ENCODE measurements around the gene FNIP1. TPM values are rescaled to one million over a fixed set of nuclear protein-coding genes. Genes with fewer than 3 reads are reported as not detected.

FNIP1 gene
- total and polyA plus RNA-seq, 2 of the 8 experiments (the other 6 are each of a cell fraction or from before 2014, with no cell fraction given): 3.5 to 17.3 TPM

DNA sequence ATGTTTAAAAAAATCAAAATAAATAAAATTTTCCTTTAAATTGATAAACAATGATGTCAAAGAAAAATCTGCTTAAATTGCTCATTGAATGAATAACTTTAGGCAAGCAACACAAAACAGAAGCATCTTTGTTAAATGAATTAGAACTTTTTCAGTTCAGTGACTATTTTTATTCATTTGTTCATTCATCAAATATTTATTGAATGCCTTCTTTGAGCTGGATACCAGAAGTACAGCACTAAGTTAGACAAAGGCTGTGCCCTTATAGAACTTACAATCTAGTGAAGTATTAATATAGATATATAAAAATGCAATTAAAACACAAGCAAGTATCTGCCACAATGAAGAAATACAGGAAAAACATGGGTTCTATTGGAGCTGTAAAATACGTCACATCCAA is 10.8 kb downstream of the FNIP1 start:
- 88% methylated on average over 1 of the region's 1 CpG; no CpG with 5 or more reads in 1 of the 2 experiments for WGBS, 2 experiments (ENCODE audit: extremely low coverage in 1 of 2, insufficient coverage in 1 of 2, insufficient read length in 1 of 2, insufficient replicate concordance in 2 of 2, low coverage in 1 of 2, low lambda C conversion rate in 2 of 2, missing lambda C conversion rate in 1 of 2)
- H3K4me1 ChIP-seq (replicated peaks in 1 of 4; ENCODE audit: control insufficient read depth in 3 of 4, insufficient read depth in 4 of 4, low read length in 3 of 4): 0 out of 7 replicates have a peak, but pooled peaks cover 0 to 2% (median 0%) of the 10 kb centered on the region in 4 experiments
- CTCF ChIA-PET (ENCODE audit: partially characterized antibody): no interaction called here
- H3K79me1 ChIP-seq (ENCODE audit: low read depth, low read length): peaks cover 3% of the 10 kb centered on the region; the same call in 1 of the 2 replicates
- no peaks in the 10 kb centered on the region; the same call in 1 of the 2 replicates for H3K23me2 ChIP-seq (ENCODE audit: low read depth, low read length)
- H2BK12ac ChIP-seq (ENCODE audit: low read depth, low read length): no peak overlapping the region
- H3K27me3 ChIP-seq (replicated peaks in 1 of 4; ENCODE audit: control insufficient read depth in 3 of 4, extremely low read depth in 1 of 4, insufficient read depth in 3 of 4, low read length in 3 of 4): no peaks in the 10 kb centered on the region
- no peak overlapping the region for H3K9ac ChIP-seq (replicated peaks in 1 of 4; ENCODE audit: extremely low read depth in 1 of 4, low read depth in 3 of 4, low read length in 3 of 4)
- H3K36me3 ChIP-seq (ENCODE audit: control insufficient read depth in 2 of 4, insufficient read depth in 4 of 4, low read length in 3 of 4): no peaks in the 10 kb centered on the region
- H2AK5ac ChIP-seq (ENCODE audit: low read depth, low read length): no peak overlapping the region
- H2AFZ ChIP-seq (ENCODE audit: low read length): no peak overlapping the region
- no peak overlapping the region for H4K5ac ChIP-seq (ENCODE audit: insufficient read length, low read depth, low read length)
- H2BK120ac ChIP-seq (replicated peaks; ENCODE audit: low read depth, low read length): no peak overlapping the region
- DNase-seq (ENCODE audit: low read depth in 1 of 2, low spot score in 2 of 2): no peak
- FAIRE-seq: no peak
- H3K4me2 ChIP-seq (ENCODE audit: insufficient read depth in 1 of 2, low read depth in 2 of 2, low read length in 2 of 2): no peak overlapping the region
- H3K79me2 ChIP-seq (ENCODE audit: control insufficient read depth in 1 of 2, insufficient read depth in 2 of 2, low read length in 2 of 2): peaks cover 6 to 87% of the 10 kb centered on the region in 2 experiments; a peak in 3 of 4 replicates
- no peak overlapping the region for H4K91ac ChIP-seq (replicated peaks; ENCODE audit: insufficient read length, low read length)
- no peak overlapping the region for H2BK5ac ChIP-seq (ENCODE audit: low read depth, low read length)
- no peaks in the 10 kb centered on the region for H3K9me3 ChIP-seq (ENCODE audit: insufficient read depth in 2 of 2, low read depth in 1 of 2, low read length in 1 of 2)
- POLR2A ChIA-PET (ENCODE audit: partially characterized antibody): interaction anchor here (1.3 kb wide), 1 partner anchor 11 kb away, joined by 3 read pairs; the partner anchor contains the start of gene FNIP1
- H3K14ac ChIP-seq (ENCODE audit: insufficient read length): no peak overlapping the region
- no peak overlapping the region for H3K56ac ChIP-seq (replicated peaks; ENCODE audit: insufficient read length, low read depth, low read length)
- H3K23ac ChIP-seq (ENCODE audit: insufficient read length): no peak overlapping the region
- no peak overlapping the region for H3K4me3 ChIP-seq (ENCODE audit: extremely low read depth in 1 of 4, insufficient read depth in 2 of 4, low read depth in 3 of 4, low read length in 4 of 4)
- peaks cover 6 to 13% of the 10 kb centered on the region in 2 experiments for H4K20me1 ChIP-seq (replicated peaks in 1 of 2; ENCODE audit: control insufficient read depth in 1 of 2, insufficient read depth in 2 of 2, low read length in 2 of 2)
- no peak overlapping the region for H3K27ac ChIP-seq (ENCODE audit: low read depth, low read length)
- H2BK20ac ChIP-seq (ENCODE audit: low read length): no peak overlapping the region
- no peak overlapping the region for H2BK15ac ChIP-seq (ENCODE audit: low read length)
- no peak overlapping the region for H3K18ac ChIP-seq (ENCODE audit: extremely low read depth, low read length)
- no peak overlapping the region for H4K8ac ChIP-seq (ENCODE audit: extremely low read depth, insufficient read depth, low read length)
- H3K4ac ChIP-seq (replicated peaks; ENCODE audit: insufficient read length, low read depth, low read length): no peak overlapping the region
- TF ChIP-seq GABPA (IDR thresholded peaks at IDR 0.05; ENCODE audit: borderline replicate concordance, insufficient read depth, low read length) (no peak), HDAC2 (IDR thresholded peaks at IDR 0.05; ENCODE audit: borderline replicate concordance in 1 of 2, low read depth in 2 of 2, low read length in 2 of 2) (no peak), KDM1A (IDR thresholded peaks at IDR 0.05; ENCODE audit: borderline replicate concordance, low read length) (no peak), TEAD4 (IDR thresholded peaks at IDR 0.05; ENCODE audit: low read depth, low read length) (no peak), SP4 (IDR thresholded peaks at IDR 0.05; ENCODE audit: low read length) (no peak), NANOG (IDR thresholded peaks at IDR 0.05; ENCODE audit: insufficient read depth, low read depth, low read length, poor library complexity, severe bottlenecking) (no peak), HDAC6 (IDR thresholded peaks at IDR 0.05; ENCODE audit: low read depth, low read length) (no peak), BACH1 (IDR thresholded peaks at IDR 0.05; ENCODE audit: low read length) (no peak), SIRT6 (IDR thresholded peaks at IDR 0.05; ENCODE audit: low read length) (no peak), RBBP5 (IDR thresholded peaks at IDR 0.05; ENCODE audit: borderline replicate concordance, low read depth, low read length) (no peak), ZNF274 (IDR thresholded peaks at IDR 0.05; ENCODE audit: borderline replicate concordance, extremely low read depth, low read length) (no peak)
